Ascending aorta (tissue), 2 donors: ENCODE data around the gene RFT1. TPM values are rescaled to one million over a fixed set of nuclear protein-coding genes. Genes with fewer than 3 reads are reported as not detected.

ENCODE experiments used
- DNase-seq, 2 donors: peaks; one replicate each; pipeline ENCODE4 v3.0.0-alpha.2; 2019; ENCODE audit warnings: low spot score in 2 of 2
- H3K27ac ChIP-seq, 2 donors: fragments of 200-600 bp; sonication (generic); one replicate each; pipeline ENCODE4 v1.5.1; 2016 to 2017; ENCODE audit warnings: mild to moderate bottlenecking in 1 of 2
- H3K27me3 ChIP-seq: fragments of 200-600 bp; sonication (generic); one replicate; pipeline ENCODE4 v1.5.1; 2017
- H3K36me3 ChIP-seq, 2 donors: fragments of 200-600 bp; sonication (generic); one replicate each; pipeline ENCODE4 v1.5.1; 2016
- H3K4me1 ChIP-seq, 2 donors: fragments of 200-600 bp; sonication (generic); one replicate each; pipeline ENCODE4 v1.5.1; 2016 to 2017; ENCODE audit warnings: mild to moderate bottlenecking in 1 of 2
- H3K4me3 ChIP-seq, 2 donors: fragments of 200-600 bp; sonication (generic); one replicate each; pipeline ENCODE4 v1.5.1; 2016 to 2017; ENCODE audit warnings: mild to moderate bottlenecking in 1 of 2
- H3K9me3 ChIP-seq, 2 donors: fragments of 200-600 bp; sonication (generic); one replicate each; pipeline ENCODE4 v1.5.1; 2016
- CTCF ChIP-seq, 3 experiments: fragments of 200-600 bp in 2 of 3; fragments of 450-650 bp in 1 of 3; sonication (generic) in 2 of 3; IDR thresholded peaks; one replicate each; pipeline ENCODE4 v1.5.1; 2016 to 2019; ENCODE audit warnings: antibody characterized with exemption in 3 of 3, mild to moderate bottlenecking in 1 of 3, moderate library complexity in 1 of 3
- intact Hi-C: fragments of 100-400 bp; cut with DNase I; formaldehyde crosslinking; loops from one replicate; pipeline ENCODE4 v1.15.1; 2023
- total RNA-seq: library from RNA; depleted of rRNA; stranded (reverse); fragments of >200 nt; gene quantifications from one replicate; pipeline ENCODE4 v1.1.0, GENCODE V29; 2016

RFT1 gene
- total RNA-seq, 1 donor from 2014 or later: 12.1 TPM

- Histone ChIP-seq H3K4me3 (peak overlapping the region; percentile 99 to 100), H3K4me1 (peaks cover 0 to 4% of the 10 kb centered on the region in 2 donors), H3K9me3 (no peaks in the 10 kb centered on the region), H3K36me3 (no peaks in the 10 kb centered on the region), H3K27ac (peak overlapping the region; percentile 23 to 88), H3K27me3 (no peaks in the 10 kb centered on the region)
- DNase-seq: no peak
- TF ChIP-seq CTCF (IDR thresholded peaks at IDR 0.05): no peak
- intact Hi-C loops: no loop called here
Observed at GRCh38 chr3:53044371-53044710, 85.9 kb downstream of the RFT1 start.

- no peaks in the 10 kb centered on the region for H3K36me3 ChIP-seq
- no peaks in the 10 kb centered on the region for H3K27me3 ChIP-seq
- intact Hi-C loops: no loop called here
- H3K4me3 ChIP-seq: no peak overlapping the region
- DNase-seq: no peak
- no peak for TF ChIP-seq CTCF (IDR thresholded peaks at IDR 0.05)
- peaks cover 0 to 4% of the 10 kb centered on the region in 2 donors for H3K4me1 ChIP-seq
- no peak overlapping the region for H3K27ac ChIP-seq
- no peaks in the 10 kb centered on the region for H3K9me3 ChIP-seq
Observed at GRCh38 chr3:53043738-53044137, 86.5 kb downstream of the RFT1 start.

GRCh38 chr3:53042651-53043050 is 87.6 kb downstream of the RFT1 start:
- Histone ChIP-seq H3K27me3 (no peaks in the 10 kb centered on the region), H3K4me1 (peaks cover 0 to 4% of the 10 kb centered on the region in 2 donors), H3K36me3 (no peaks in the 10 kb centered on the region), H3K27ac (no peak overlapping the region), H3K9me3 (no peaks in the 10 kb centered on the region), H3K4me3 (no peak overlapping the region)
- intact Hi-C loops: no loop called here
- TF ChIP-seq CTCF (IDR thresholded peaks at IDR 0.05): no peak
- no peak for DNase-seq

- Histone ChIP-seq H3K4me1 (peaks cover 0 to 4% of the 10 kb centered on the region in 2 donors), H3K4me3 (no peak overlapping the region), H3K27me3 (no peaks in the 10 kb centered on the region), H3K9me3 (no peaks in the 10 kb centered on the region), H3K36me3 (no peaks in the 10 kb centered on the region), H3K27ac (no peak overlapping the region)
- intact Hi-C loops: no loop called here
- DNase-seq: no peak
- TF ChIP-seq CTCF (IDR thresholded peaks at IDR 0.05): no peak
Observed at GRCh38 chr3:53040351-53040820, 89.8 kb downstream of the RFT1 start.

- Histone ChIP-seq H3K27me3 (no peaks in the 10 kb centered on the region), H3K4me3 (no peak overlapping the region), H3K4me1 (peaks cover 0 to 2% of the 10 kb centered on the region in 2 donors), H3K9me3 (no peaks in the 10 kb centered on the region), H3K27ac (no peak overlapping the region), H3K36me3 (no peaks in the 10 kb centered on the region)
- intact Hi-C loops: no loop called here
- no peak for DNase-seq
- no peak for TF ChIP-seq CTCF (IDR thresholded peaks at IDR 0.05)
Observed at GRCh38 chr3:53039376-53039752, 90.9 kb downstream of the RFT1 start.
